K562 (cell line): ENCODE results near the gene IDUA. TPM values are rescaled to one million over a fixed set of nuclear protein-coding genes. Genes with fewer than 3 reads are reported as not detected.

Experiments used
- ATF7 ChIP-seq: fragments of 450-650 bp; IDR thresholded peaks from 2 replicates; pipeline ENCODE4 v1.7.1; 2014; ENCODE audit warnings: mild to moderate bottlenecking, moderate library complexity
- CUX1 ChIP-seq: fragments of 200-800 bp; sonication (Bioruptor generic); IDR thresholded peaks from 2 replicates; pipeline ENCODE4 v1.6.1; 2016; ENCODE audit warnings: missing genetic modification characterization, missing compliant biosample characterization
- DLX4 ChIP-seq: fragments of 250-450 bp; sonication (Bioruptor Pico); IDR thresholded peaks from 2 replicates; pipeline ENCODE4 v1.6.1; 2021; ENCODE audit warnings: mild to moderate bottlenecking
- FOXA3 ChIP-seq, 2 experiments: fragments of 450-650 bp in 1 of 2; sonication (generic) in 1 of 2; formaldehyde crosslinking; IDR thresholded peaks in 1 of 2; conservative IDR thresholded peaks in 1 of 2; 2 replicates each; pipeline versions ENCODE4 v1.4.0 to v1.8.0; 2020 to 2022; ENCODE audit warnings: mild to moderate bottlenecking in 2 of 2, missing genetic modification reagents in 1 of 2
- MTA2 ChIP-seq: fragments of 450-650 bp; IDR thresholded peaks from 2 replicates; pipeline ENCODE4 v1.6.1; 2016; ENCODE audit warnings: low read depth
- NCOR1 ChIP-seq: fragments of 450-650 bp; IDR thresholded peaks from 2 replicates; pipeline ENCODE4 v1.6.1; 2016; ENCODE audit warnings: mild to moderate bottlenecking, moderate library complexity
- NR0B1 ChIP-seq: fragments of 450-650 bp; IDR thresholded peaks from one replicate; pipeline ENCODE4 v1.6.1; 2018; ENCODE audit warnings: mild to moderate bottlenecking, moderate library complexity; ENCODE audit not compliant: partially characterized antibody
- PRDM10 ChIP-seq: fragments of 450-650 bp; IDR thresholded peaks from 2 replicates; pipeline ENCODE4 v1.6.1; 2018; ENCODE audit not compliant: partially characterized antibody
- TBL1XR1 ChIP-seq, 2 experiments: IDR thresholded peaks; 2 replicates each; pipeline ENCODE4 v1.6.1; 2012; ENCODE audit warnings: improper control_type of control experiment in 2 of 2, low read length in 2 of 2, mild to moderate bottlenecking in 1 of 2
- TGIF2 ChIP-seq: sonication (generic); formaldehyde crosslinking; IDR thresholded peaks from 2 replicates; pipeline ENCODE4 v1.8.1; 2022; ENCODE audit warnings: mild to moderate bottlenecking, missing genetic modification reagents, moderate library complexity
- THRA ChIP-seq: fragments of 450-650 bp; IDR thresholded peaks from 2 replicates; pipeline ENCODE4 v1.6.1; 2017; ENCODE audit warnings: mild to moderate bottlenecking, moderate library complexity
- ZNF232 ChIP-seq: sonication (generic); formaldehyde crosslinking; IDR thresholded peaks from 2 replicates; pipeline ENCODE4 v1.8.0; 2022; ENCODE audit warnings: mild to moderate bottlenecking, missing genetic modification reagents
- ZNF253 ChIP-seq: fragments of 250-450 bp; sonication (Bioruptor Pico); conservative IDR thresholded peaks from 2 replicates; pipeline ENCODE4 v1.6.1; 2021; ENCODE audit warnings: mild to moderate bottlenecking
- ZNF644 ChIP-seq: fragments of 200-800 bp; sonication (Bioruptor generic); IDR thresholded peaks from 2 replicates; pipeline ENCODE4 v1.6.1; 2016; ENCODE audit warnings: low read depth, missing genetic modification characterization, missing compliant biosample characterization
- polyA plus RNA-seq, 8 experiments: library from polyadenylated mRNA; depleted of rRNA in 4 of 8; stranded (reverse) in 5 of 8; unstranded in 3 of 8; fragments of >200 nt; fragmentation: Nextera tagmentation in 2 of 8; fragmentation: Illumina TruSeq in 1 of 8; extraction: Ambion mirVana in 2 of 8; extraction: Trizol in 1 of 8; gene quantifications; 2 replicates each; pipeline versions ENCODE4 v1.2.1 to v1.2.3, GENCODE V29; 2011 to 2014; ENCODE audit warnings: inconsistent platforms in 1 of 8, missing spikeins in 1 of 8
- total RNA-seq, 7 experiments: library from RNA; depleted of rRNA in 6 of 7; stranded (reverse); fragments of >200 nt in 6 of 7; fragmentation: Illumina TruSeq in 2 of 7; extraction: Trizol in 2 of 7; gene quantifications; 2 replicates each; pipeline versions ENCODE4 v1.2.1 to v1.2.3, GENCODE V29; 2011 to 2021; ENCODE audit warnings: low replicate concordance in 1 of 7

IDUA gene
- total and polyA plus RNA-seq, 9 of the 15 experiments (the other 6 are each of a cell fraction or from before 2014, with no cell fraction given), result 0.04 to 16.1 (median 1.2) TPM

GRCh38 chr4:992297-993110 lies 5.7 kb downstream of the IDUA start (continued):
- TF ChIP-seq FOXA3 (CRISPR knock-in tag; conservative IDR thresholded peaks at IDR 0.05 in 1 of 2, IDR thresholded peaks at IDR 0.05 in 1 of 2) (no peak), TGIF2 (CRISPR knock-in tag) (no peak), ZNF232 (CRISPR knock-in tag) (no peak), DLX4 (CRISPR knock-in tag) (no peak), ZNF253 (CRISPR knock-in tag) (no peak), NCOR1 (peak; percentile 45), MTA2 (no peak), PRDM10 (no peak), CUX1 (CRISPR knock-in tag) (peak; percentile 12; the same call in 1 of the 2 replicates), THRA (no peak), TBL1XR1 (IDR thresholded peaks at IDR 0.05; ENCODE audit: low read length in 2 of 2) (0 out of 4 replicates have a peak, but pooled peaks of 1 of the 2 experiments have one; percentile 25), ZNF644 (0 out of 2 replicates have a peak, but pooled peaks have one; percentile 45), ATF7 (no peak; the same call in 1 of the 2 replicates), NR0B1 (no peak)
